ENCODE measurements around the gene KRT12. TPM values are rescaled to one million over a fixed set of nuclear protein-coding genes. Genes with fewer than 3 reads are reported as not detected.

Gene KRT12
- total and polyA plus RNA-seq, 9 of the 15 experiments (the other 6 are each of a cell fraction or from before 2014, with no cell fraction given), result 0.18 to 7.0 (median 2.2) TPM

GRCh38 chr17:40844671-40845107, 22.3 kb downstream of the KRT12 start (continued):
- TF ChIP-seq TCF15 (CRISPR knock-in tag; IDR thresholded peaks at IDR 0.05) (no peak), ATF2 (CRISPR knock-in tag; IDR thresholded peaks at IDR 0.05) (no peak), MTA3 (IDR thresholded peaks at IDR 0.05; ENCODE audit: borderline replicate concordance) (peak; percentile 49; the same call in 1 of the 2 replicates), RAD21 (CRISPR knock-in tag; conservative IDR thresholded peaks at IDR 0.05 in 1 of 2, IDR thresholded peaks at IDR 0.05 in 1 of 2) (no peak), ZNF197 (CRISPR knock-in tag; IDR thresholded peaks at IDR 0.05; ENCODE audit: low read depth) (no peak), ZSCAN29 (IDR thresholded peaks at IDR 0.05) (no peak), ETS2 (tag; IDR thresholded peaks at IDR 0.05; ENCODE audit: borderline replicate concordance, poor library complexity, severe bottlenecking) (no peak), ADNP (tag; IDR thresholded peaks at IDR 0.05) (peak; percentile 60), MYBL2 (IDR thresholded peaks at IDR 0.05; ENCODE audit: low read depth) (peak; percentile 91), MYBL2 (CRISPR knock-in tag; IDR thresholded peaks at IDR 0.05; ENCODE audit: borderline replicate concordance) (no peak), RUNX1 (IDR thresholded peaks at IDR 0.05; ENCODE audit: low read depth) (no peak), CC2D1A (IDR thresholded peaks at IDR 0.05) (0 out of 2 replicates have a peak, but pooled peaks have one; percentile 29), NFXL1 (CRISPR knock-in tag; IDR thresholded peaks at IDR 0.05) (no peak), ZNF639 (CRISPR knock-in tag; conservative IDR thresholded peaks at IDR 0.05 in 1 of 2, IDR thresholded peaks at IDR 0.05 in 1 of 2) (peak in 1 of 2 experiments; percentile 62; a peak in 1 of 4 replicates), CBFA2T3 (IDR thresholded peaks at IDR 0.05) (peak; percentile 78), ZNF668 (CRISPR knock-in tag; IDR thresholded peaks at IDR 0.05) (no peak), MCM5 (IDR thresholded peaks at IDR 0.05; ENCODE audit: low read depth) (no peak), CCAR2 (IDR thresholded peaks at IDR 0.05; ENCODE audit: low read depth, low read length) (no peak), ZZZ3 (IDR thresholded peaks at IDR 0.05) (no peak), KAT7 (CRISPR knock-in tag; IDR thresholded peaks at IDR 0.05; ENCODE audit: borderline replicate concordance) (no peak), MEIS2 (IDR thresholded peaks at IDR 0.05; ENCODE audit: partially characterized antibody) (peak; percentile 67), MEF2D (tag; conservative IDR thresholded peaks at IDR 0.05; ENCODE audit: low read depth) (peak; percentile 57; the same call in 1 of the 2 replicates), FUS (optimal IDR thresholded peaks at IDR 0.05; ENCODE audit: low read depth, low read length) (no peak), CBX2 (IDR thresholded peaks at IDR 0.05; ENCODE audit: insufficient read depth, low read length, poor library complexity, severe bottlenecking) (no peak), HSF4 (CRISPR knock-in tag; IDR thresholded peaks at IDR 0.05; ENCODE audit: borderline replicate concordance) (no peak), EP400 (IDR thresholded peaks at IDR 0.05) (0 out of 2 replicates have a peak, but pooled peaks have one; percentile 32), MED1 (CRISPR knock-in tag; IDR thresholded peaks at IDR 0.05; ENCODE audit: borderline replicate concordance) (no peak), SAFB (IDR thresholded peaks at IDR 0.05; ENCODE audit: borderline replicate concordance, low read depth, low read length) (no peak)
